OCI-LY3 (cell line): ENCODE data around the gene SLC5A11.

Experiments
- EZH2phosphoT487 ChIP-seq: fragments of 200-600 bp; shearing (Covaris generic); IDR thresholded peaks from 2 replicates; pipeline ENCODE4 v1.6.1; 2018; ENCODE audit warnings: antibody characterized with exemption, mixed run types, low read depth
- TF ChIP-seq, protein P1 (sequence below): fragments of 200-600, 300-600 bp; sonication (generic); IDR thresholded peaks from 2 replicates; pipeline ENCODE4 v1.5.1; 2014; ENCODE audit warnings: antibody characterized with exemption, low read length, low read depth

DNA sequence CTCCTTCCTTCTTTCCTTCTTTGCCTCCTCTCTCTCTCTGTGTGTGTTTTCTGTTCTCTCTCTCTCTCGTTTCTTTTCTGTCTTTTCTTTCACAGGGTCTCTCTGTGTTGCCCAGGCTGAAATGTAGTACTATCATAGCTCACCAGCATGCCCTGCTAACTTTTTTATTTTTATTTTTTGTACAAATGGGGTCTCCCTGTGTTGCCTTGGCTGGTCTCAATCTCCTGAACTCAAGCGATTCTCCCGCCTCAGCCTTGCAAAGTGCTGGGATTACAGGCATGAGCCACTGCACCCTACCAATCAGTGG, 1.5 kb downstream of the SLC5A11 start:
- TF ChIP-seq, protein P1, sequence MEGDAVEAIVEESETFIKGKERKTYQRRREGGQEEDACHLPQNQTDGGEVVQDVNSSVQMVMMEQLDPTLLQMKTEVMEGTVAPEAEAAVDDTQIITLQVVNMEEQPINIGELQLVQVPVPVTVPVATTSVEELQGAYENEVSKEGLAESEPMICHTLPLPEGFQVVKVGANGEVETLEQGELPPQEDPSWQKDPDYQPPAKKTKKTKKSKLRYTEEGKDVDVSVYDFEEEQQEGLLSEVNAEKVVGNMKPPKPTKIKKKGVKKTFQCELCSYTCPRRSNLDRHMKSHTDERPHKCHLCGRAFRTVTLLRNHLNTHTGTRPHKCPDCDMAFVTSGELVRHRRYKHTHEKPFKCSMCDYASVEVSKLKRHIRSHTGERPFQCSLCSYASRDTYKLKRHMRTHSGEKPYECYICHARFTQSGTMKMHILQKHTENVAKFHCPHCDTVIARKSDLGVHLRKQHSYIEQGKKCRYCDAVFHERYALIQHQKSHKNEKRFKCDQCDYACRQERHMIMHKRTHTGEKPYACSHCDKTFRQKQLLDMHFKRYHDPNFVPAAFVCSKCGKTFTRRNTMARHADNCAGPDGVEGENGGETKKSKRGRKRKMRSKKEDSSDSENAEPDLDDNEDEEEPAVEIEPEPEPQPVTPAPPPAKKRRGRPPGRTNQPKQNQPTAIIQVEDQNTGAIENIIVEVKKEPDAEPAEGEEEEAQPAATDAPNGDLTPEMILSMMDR: no peak
- TF ChIP-seq EZH2phosphoT487: no peak
